PC-9 (cell line): Measurements from ENCODE around the gene JAML. TPM values are rescaled to one million over a fixed set of nuclear protein-coding genes. Genes with fewer than 3 reads are reported as not detected.
A peak's percentile ranks its signal among the peaks of the same experiment; 100 is the strongest.

Experiments used
- BruUV-seq: library from RNA; stranded (reverse); fragments of 400-500 nt; replicated peaks from 2 replicates; lab custom pipeline; 2021; lab: Mats Ljungman, UMichigan
- CTCF ChIA-PET: fragments of 300-600 bp; sonication (Branson Sonifier 250); formaldehyde crosslinking; loops from one replicate; lab custom pipeline; 2022; ENCODE audit warnings: antibody characterized with exemption; lab: Charles Lee
- POLR2A ChIA-PET: fragments of 300-600 bp; sonication (Branson Sonifier 250); formaldehyde crosslinking; loops from one replicate; lab custom pipeline; 2022; ENCODE audit warnings: antibody characterized with exemption; ENCODE audit not compliant: unreplicated experiment; lab: Charles Lee
- DNase-seq, 2 experiments: peaks; one replicate each; pipeline versions ENCODE4 v3.0.0 to v3.0.0-alpha.2; 2015 to 2022; ENCODE audit warnings: mixed read lengths in 1 of 2
- H2AFZ ChIP-seq: fragments of 200-600 bp; sonication (generic); 2 replicates; pipeline ENCODE4 v1.8.1; 2017; ENCODE audit warnings: antibody characterized with exemption
- H3F3A ChIP-seq: fragments of 200-600 bp; sonication (generic); 2 replicates; pipeline ENCODE4 v1.8.1; 2017; ENCODE audit warnings: antibody characterized with exemption, mild to moderate bottlenecking, low read depth; ENCODE audit not compliant: insufficient read depth
- H3K27ac ChIP-seq: fragments of 200-600 bp; sonication (generic); 2 replicates; pipeline ENCODE4 v1.6.1; 2016; ENCODE audit warnings: mixed run types
- H3K27me3 ChIP-seq: fragments of 200-600 bp; sonication (generic); 2 replicates; pipeline ENCODE4 v1.6.1; 2016; ENCODE audit warnings: low read depth, mixed run types; ENCODE audit not compliant: insufficient read depth
- H3K36me3 ChIP-seq: fragments of 200-600 bp; sonication (generic); 2 replicates; pipeline ENCODE4 v1.6.1; 2016; ENCODE audit warnings: low read depth, mixed run types
- H3K4me1 ChIP-seq: fragments of 200-600 bp; sonication (generic); replicated peaks from 2 replicates; pipeline ENCODE4 v1.6.1; 2016; ENCODE audit warnings: mixed run types; ENCODE audit not compliant: insufficient read depth
- H3K4me2 ChIP-seq: fragments of 200-600 bp; sonication (generic); 2 replicates; pipeline ENCODE4 v1.6.1; 2017; ENCODE audit warnings: mixed run types
- H3K4me3 ChIP-seq: fragments of 200-600 bp; sonication (generic); 2 replicates; pipeline ENCODE4 v1.6.1; 2016; ENCODE audit warnings: mixed run types
- H3K79me2 ChIP-seq: fragments of 200-600 bp; sonication (generic); 2 replicates; pipeline ENCODE4 v1.6.1; 2017; ENCODE audit warnings: low read depth, mixed run types
- H3K9me2 ChIP-seq: fragments of 200-600 bp; sonication (generic); 2 replicates; pipeline ENCODE4 v1.8.1; 2017; ENCODE audit warnings: mild to moderate bottlenecking; ENCODE audit not compliant: insufficient read depth
- H3K9me3 ChIP-seq: fragments of 200-600 bp; sonication (generic); 2 replicates; pipeline ENCODE4 v1.8.1; 2016; ENCODE audit warnings: low read depth; ENCODE audit not compliant: insufficient read depth
- H4K20me1 ChIP-seq: fragments of 200-600 bp; sonication (generic); 2 replicates; pipeline ENCODE4 v1.8.1; 2017; ENCODE audit not compliant: insufficient read depth
- CTCF ChIP-seq: fragments of 200-600 bp; sonication (generic); conservative IDR thresholded peaks from 2 replicates; pipeline ENCODE4 v1.6.1; 2017; ENCODE audit warnings: mixed run types, antibody characterized with exemption, mild to moderate bottlenecking, moderate library complexity
- EZH2 ChIP-seq: fragments of 200-600 bp; sonication (generic); IDR thresholded peaks from 2 replicates; pipeline ENCODE4 v1.8.0; 2017; ENCODE audit warnings: antibody characterized with exemption, low read depth
- intact Hi-C: fragments of 100-400 bp; cut with micrococcal nuclease; formaldehyde crosslinking; loops from one replicate; pipeline ENCODE4 v1.10.0; 2022; ENCODE audit not compliant: unreplicated experiment
- total RNA-seq: library from RNA; stranded (reverse); gene quantifications from 2 replicates; pipeline ENCODE4 v1.2.3, GENCODE V29; 2021

The JAML gene
- total RNA-seq, 1 experiment from 2014 or later = not detected

GRCh38 chr11:118267486-118267885 is 42.7 kb upstream of the JAML start:
- Histone ChIP-seq H3K27me3 (no peaks in the 10 kb centered on the region), H3K27ac (no peak overlapping the region), H3F3A (peaks cover 39% of the 10 kb centered on the region), H3K79me2 (peaks cover 13% of the 10 kb centered on the region), H3K4me2 (no peak overlapping the region), H2AFZ (no peak overlapping the region), H4K20me1 (no peaks in the 10 kb centered on the region), H3K9me3 (no peaks in the 10 kb centered on the region), H3K36me3 (no peaks in the 10 kb centered on the region), H3K9me2 (no peaks in the 10 kb centered on the region; the same call in 1 of the 2 replicates), H3K4me3 (no peak overlapping the region), H3K4me1 (peaks cover 35% of the 10 kb centered on the region)
- DNase-seq = peak in 1 of 2 experiments; percentile 20
- BruUV-seq = no TSS peak
- TF ChIP-seq EZH2 (no peak), CTCF (no peak)
- CTCF ChIA-PET = no interaction called here
- intact Hi-C loops = no loop called here
- POLR2A ChIA-PET = interaction anchor here (0.6 kb wide), 1 partner anchor 59 kb away, joined by 3 read pairs; no protein-coding TSS in a partner anchor

- peak; percentile 69 to 71 for DNase-seq
- no peak for TF ChIP-seq CTCF
- TF ChIP-seq EZH2 = no peak
- Histone ChIP-seq H3K4me2 (peak overlapping the region; percentile 88), H4K20me1 (no peaks in the 10 kb centered on the region), H3K27ac (no peak overlapping the region; the same call in 1 of the 2 replicates), H3F3A (peaks cover 39% of the 10 kb centered on the region), H3K79me2 (peaks cover 24% of the 10 kb centered on the region), H3K27me3 (no peaks in the 10 kb centered on the region), H3K9me3 (no peaks in the 10 kb centered on the region), H3K9me2 (no peaks in the 10 kb centered on the region; the same call in 1 of the 2 replicates), H3K36me3 (peaks cover 12% of the 10 kb centered on the region), H3K4me3 (no peak overlapping the region), H2AFZ (peak overlapping the region; percentile 92; the same call in 1 of the 2 replicates), H3K4me1 (peaks cover 40% of the 10 kb centered on the region)
- BruUV-seq = no TSS peak
- ChIA-PET CTCF (interaction anchor here (0.6 to 0.8 kb wide), 2 partner anchors 11 to 14 kb away, joined by 5 to 7 read pairs; no protein-coding TSS in a partner anchor), POLR2A (interaction anchor here (0.6 to 0.7 kb wide), 4 partner anchors 12 to 1381 kb away, joined by 3 to 4 read pairs (median 3); no protein-coding TSS in a partner anchor)
- intact Hi-C loops = no loop called here
Observed at GRCh38 chr11:118265954-118266353, 41.1 kb upstream of the JAML start.

GRCh38 chr11:118264569-118265465 is 40.0 kb upstream of the JAML start:
- no peak; the same call in 1 of the 2 replicates for TF ChIP-seq CTCF
- no peak for TF ChIP-seq EZH2
- H4K20me1 ChIP-seq = no peaks in the 10 kb centered on the region
- H2AFZ ChIP-seq = peak overlapping the region; percentile 92
- no peak for DNase-seq
- peak overlapping the region; percentile 86 for H3K4me3 ChIP-seq
- intact Hi-C loops = loop anchor here (1.0 to 5.0 kb wide), 4 partner anchors 12 to 87 kb away; no protein-coding TSS in a partner anchor
- H3K9me3 ChIP-seq = no peaks in the 10 kb centered on the region
- peak overlapping the region; percentile 88 for H3K4me2 ChIP-seq
- CTCF ChIA-PET = interaction anchor here (0.8 to 1.9 kb wide), 3 partner anchors 10 to 66 kb away, joined by 7 to 13 read pairs (median 7); no protein-coding TSS in a partner anchor
- peak overlapping the region; percentile 95 for H3K27ac ChIP-seq
- no peaks in the 10 kb centered on the region; the same call in 1 of the 2 replicates for H3K9me2 ChIP-seq
- no peaks in the 10 kb centered on the region for H3K27me3 ChIP-seq
- POLR2A ChIA-PET = interaction anchor here (0.6 to 1.2 kb wide), 7 partner anchors 10 to 360 kb away, joined by 3 to 11 read pairs (median 5); partner anchors contain the start of genes JAML and MPZL3
- peaks cover 22% of the 10 kb centered on the region for H3K36me3 ChIP-seq
- H3K4me1 ChIP-seq = peaks cover 40% of the 10 kb centered on the region
- BruUV-seq = TSS peak; percentile 79
- peaks cover 39% of the 10 kb centered on the region for H3F3A ChIP-seq
- H3K79me2 ChIP-seq = peaks cover 24% of the 10 kb centered on the region
